ENCODE data around the gene CNIH3. TPM values are rescaled to one million over a fixed set of nuclear protein-coding genes. Genes with fewer than 3 reads are reported as not detected.

The CNIH3 gene
- total RNA-seq, 2 donors from 2014 or later = 7.9 to 15.3 TPM

DNA sequence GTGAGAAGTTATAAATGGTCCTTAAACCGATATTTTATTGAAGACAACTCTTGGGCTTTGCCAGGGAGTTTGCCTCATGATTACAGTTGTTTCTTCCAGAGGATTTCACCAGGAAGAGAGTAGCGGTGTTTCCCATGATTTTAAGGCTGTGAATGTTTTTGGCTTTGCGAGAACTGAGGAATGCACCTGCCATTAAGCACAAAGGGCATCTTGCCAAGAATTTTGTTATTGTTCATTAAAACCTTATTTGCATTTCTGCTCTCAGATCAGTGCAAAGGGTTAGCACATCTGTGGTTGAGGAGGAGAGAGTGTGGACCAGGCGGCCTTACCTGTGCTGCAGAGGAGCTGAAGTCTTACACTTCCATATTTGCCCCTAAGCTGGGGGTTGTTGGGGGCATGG is 13.8 kb downstream of the CNIH3 start:
- DNase-seq = no peak
- TF ChIP-seq POLR2A (IDR thresholded peaks at IDR 0.05) = no peak
- TF ChIP-seq, protein P1, sequence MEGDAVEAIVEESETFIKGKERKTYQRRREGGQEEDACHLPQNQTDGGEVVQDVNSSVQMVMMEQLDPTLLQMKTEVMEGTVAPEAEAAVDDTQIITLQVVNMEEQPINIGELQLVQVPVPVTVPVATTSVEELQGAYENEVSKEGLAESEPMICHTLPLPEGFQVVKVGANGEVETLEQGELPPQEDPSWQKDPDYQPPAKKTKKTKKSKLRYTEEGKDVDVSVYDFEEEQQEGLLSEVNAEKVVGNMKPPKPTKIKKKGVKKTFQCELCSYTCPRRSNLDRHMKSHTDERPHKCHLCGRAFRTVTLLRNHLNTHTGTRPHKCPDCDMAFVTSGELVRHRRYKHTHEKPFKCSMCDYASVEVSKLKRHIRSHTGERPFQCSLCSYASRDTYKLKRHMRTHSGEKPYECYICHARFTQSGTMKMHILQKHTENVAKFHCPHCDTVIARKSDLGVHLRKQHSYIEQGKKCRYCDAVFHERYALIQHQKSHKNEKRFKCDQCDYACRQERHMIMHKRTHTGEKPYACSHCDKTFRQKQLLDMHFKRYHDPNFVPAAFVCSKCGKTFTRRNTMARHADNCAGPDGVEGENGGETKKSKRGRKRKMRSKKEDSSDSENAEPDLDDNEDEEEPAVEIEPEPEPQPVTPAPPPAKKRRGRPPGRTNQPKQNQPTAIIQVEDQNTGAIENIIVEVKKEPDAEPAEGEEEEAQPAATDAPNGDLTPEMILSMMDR (IDR thresholded peaks at IDR 0.05) = no peak
- H3K4me1 ChIP-seq = peaks cover 56% of the 10 kb centered on the region
- H3K36me3 ChIP-seq (replicated peaks in 1 of 2; ENCODE audit: insufficient read depth in 1 of 2, low read depth in 2 of 2) = no peaks in the 10 kb centered on the region
- no peaks in the 10 kb centered on the region for H3K9me3 ChIP-seq
- no peak overlapping the region for H3K4me3 ChIP-seq
- H3K27me3 ChIP-seq = no peaks in the 10 kb centered on the region
- no peak for ATAC-seq
- 63 to 69% methylated on average over 4 of the region's 4 CpGs for WGBS, 2 donors
- peak overlapping the region in 1 of 4 donors; percentile 19 for H3K27ac ChIP-seq
- intact Hi-C loops (cut with DNase I) = no loop called here

DNA sequence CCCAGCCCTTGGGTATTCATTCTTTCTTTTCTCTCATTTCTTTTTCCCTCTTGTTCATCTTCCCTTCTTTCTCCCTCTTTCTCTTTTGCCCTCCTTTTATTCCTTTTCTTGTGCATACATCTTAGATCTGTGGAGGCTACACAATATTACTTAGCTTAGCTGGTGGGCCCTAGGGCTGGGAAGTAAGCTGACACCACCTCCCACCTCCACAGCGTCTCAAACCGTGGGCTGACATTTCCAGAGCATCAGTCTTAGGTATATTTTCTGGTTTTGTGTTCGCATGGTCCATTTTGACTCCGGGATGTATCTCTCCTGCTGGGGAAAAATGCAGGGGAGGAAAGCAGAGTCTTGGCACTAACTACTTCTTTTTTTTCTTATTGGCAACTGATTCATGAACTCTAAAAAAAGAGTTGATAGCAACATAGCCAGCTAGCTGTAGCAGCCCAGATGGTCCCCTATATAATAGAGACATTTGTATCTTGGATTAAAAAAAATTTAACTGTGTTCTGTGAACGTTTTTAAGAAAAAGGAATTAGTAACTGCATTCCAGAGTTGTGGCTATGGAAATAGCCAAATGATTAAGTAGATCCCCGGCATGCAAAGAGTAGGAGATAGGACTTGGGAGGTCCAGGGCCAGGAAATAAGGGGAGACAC is 15.5 kb downstream of the CNIH3 start:
- peaks cover 56% of the 10 kb centered on the region for H3K4me1 ChIP-seq
- ATAC-seq (no peak), DNase-seq (no peak)
- intact Hi-C loops (cut with DNase I) = no loop called here
- H3K27ac ChIP-seq = peak overlapping the region; percentile 50 to 79 (median 62)
- no peaks in the 10 kb centered on the region for H3K36me3 ChIP-seq (replicated peaks in 1 of 2; ENCODE audit: insufficient read depth in 1 of 2, low read depth in 2 of 2)
- no peaks in the 10 kb centered on the region for H3K9me3 ChIP-seq
- H3K4me3 ChIP-seq = no peak overlapping the region
- no peak for TF ChIP-seq POLR2A (IDR thresholded peaks at IDR 0.05)
- TF ChIP-seq, protein P1 (IDR thresholded peaks at IDR 0.05) = no peak
- H3K27me3 ChIP-seq = no peaks in the 10 kb centered on the region
- whole genome bisulfite sequencing, 2 donors = 42 to 48% methylated on average over 6 of the region's 6 CpGs

DNA sequence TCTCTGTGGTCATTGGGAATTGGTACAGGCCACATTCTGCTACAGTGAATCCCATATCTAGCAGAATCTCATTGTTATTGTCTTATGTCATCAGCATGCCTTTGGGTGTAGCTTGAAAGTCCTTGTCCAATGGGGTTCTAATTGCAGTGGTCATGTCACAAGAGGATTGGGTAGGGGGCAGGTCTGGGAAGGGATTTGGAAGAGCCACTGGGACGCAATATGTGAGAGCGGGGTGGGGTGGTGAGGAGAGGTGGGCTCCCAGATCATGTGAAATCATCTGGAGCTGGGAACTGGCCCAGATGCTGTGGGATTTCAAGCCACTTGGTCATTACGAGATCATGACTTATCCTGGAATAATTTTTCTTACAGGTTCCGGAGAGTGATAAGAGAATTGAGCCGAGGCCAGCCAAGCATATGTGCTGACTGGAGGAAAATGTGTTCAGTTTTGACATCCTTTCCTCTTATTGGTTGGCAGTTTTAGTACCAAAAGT is 16.3 kb downstream of the CNIH3 start:
- Histone ChIP-seq H3K36me3 (replicated peaks in 1 of 2; ENCODE audit: insufficient read depth in 1 of 2, low read depth in 2 of 2) (no peaks in the 10 kb centered on the region), H3K4me3 (no peak overlapping the region), H3K9me3 (no peaks in the 10 kb centered on the region), H3K4me1 (peaks cover 50% of the 10 kb centered on the region), H3K27me3 (no peaks in the 10 kb centered on the region), H3K27ac (peak overlapping the region; percentile 50 to 79 (median 62))
- 38 to 50% methylated on average over 5 of the region's 5 CpGs for WGBS, 2 donors
- DNase-seq (peak; percentile 74 to 83 (median 78)), ATAC-seq (peak; percentile 79)
- intact Hi-C loops (cut with DNase I) = no loop called here
- TF ChIP-seq POLR2A (IDR thresholded peaks at IDR 0.05) = no peak
- TF ChIP-seq, protein P1 (IDR thresholded peaks at IDR 0.05) = no peak

DNA sequence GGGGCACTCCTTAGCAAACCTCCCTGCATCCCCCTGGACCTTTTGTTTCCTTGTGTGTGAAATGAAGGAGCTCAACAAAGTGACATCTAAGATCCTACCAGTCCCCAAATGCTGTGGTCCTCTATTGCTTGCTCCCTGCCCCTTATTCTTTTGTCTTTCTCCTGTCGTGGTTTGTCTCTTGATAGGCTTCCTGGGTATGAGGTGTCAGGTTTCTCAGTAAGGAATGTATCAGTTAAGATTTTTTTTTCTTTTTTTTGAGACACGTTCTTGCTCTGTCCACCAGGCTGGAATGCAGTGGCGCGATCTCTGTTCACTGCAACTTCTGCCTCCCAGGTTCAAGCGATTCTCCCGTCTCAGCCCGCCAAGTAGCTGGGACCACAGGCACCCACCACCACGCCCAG is 16.8 kb downstream of the CNIH3 start:
- DNase-seq (no peak), ATAC-seq (peak; percentile 2)
- H3K27me3 ChIP-seq = no peaks in the 10 kb centered on the region
- H3K27ac ChIP-seq = peak overlapping the region; percentile 15 to 79 (median 62)
- intact Hi-C loops (cut with DNase I) = no loop called here
- no peaks in the 10 kb centered on the region for H3K9me3 ChIP-seq
- TF ChIP-seq POLR2A (IDR thresholded peaks at IDR 0.05) = no peak
- TF ChIP-seq, protein P1 (IDR thresholded peaks at IDR 0.05) = peak in 1 of 7 experiments; percentile 7
- 65 to 82% methylated on average over 8 of the region's 8 CpGs for WGBS, 2 donors
- no peak overlapping the region for H3K4me3 ChIP-seq
- H3K4me1 ChIP-seq = peaks cover 50% of the 10 kb centered on the region
- no peaks in the 10 kb centered on the region for H3K36me3 ChIP-seq (replicated peaks in 1 of 2; ENCODE audit: insufficient read depth in 1 of 2, low read depth in 2 of 2)

DNA sequence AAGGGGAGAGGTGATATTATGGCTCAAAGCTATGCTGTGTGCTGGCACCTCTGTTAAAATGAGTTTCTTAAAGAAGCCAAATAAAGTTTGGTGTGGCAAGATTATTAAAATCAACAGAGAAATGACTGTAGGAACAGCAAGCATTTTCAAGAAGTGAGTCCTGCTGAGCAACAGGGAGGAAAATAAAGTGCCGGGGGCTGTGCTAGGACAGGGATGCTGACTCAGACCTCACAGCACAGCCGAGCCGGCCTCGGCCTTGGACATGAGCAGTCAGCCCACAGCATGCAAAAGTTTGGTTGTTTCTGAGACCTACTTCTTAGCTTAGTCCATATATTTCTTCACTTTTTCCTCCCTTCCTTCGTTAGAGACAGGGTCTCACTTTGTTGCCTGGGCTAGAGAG is 19.2 kb downstream of the CNIH3 start:
- Histone ChIP-seq H3K9me3 (no peaks in the 10 kb centered on the region), H3K4me1 (peaks cover 50% of the 10 kb centered on the region), H3K27me3 (no peaks in the 10 kb centered on the region), H3K4me3 (no peak overlapping the region), H3K27ac (peak overlapping the region in 3 of 4 donors; percentile 20 to 36 (median 24)), H3K36me3 (replicated peaks in 1 of 2; ENCODE audit: insufficient read depth in 1 of 2, low read depth in 2 of 2) (no peaks in the 10 kb centered on the region)
- DNase-seq = peak; percentile 55 to 76 (median 63)
- TF ChIP-seq, protein P1 (IDR thresholded peaks at IDR 0.05) = no peak
- no peak for TF ChIP-seq POLR2A (IDR thresholded peaks at IDR 0.05)
- intact Hi-C loops (cut with DNase I) = no loop called here
- WGBS, 2 donors = 43 to 49% methylated on average over 5 of the region's 5 CpGs
- peak; percentile 63 for ATAC-seq
